HepG2 (cell line): Measurements from ENCODE around the gene LANCL1. TPM values are rescaled to one million over a fixed set of nuclear protein-coding genes. Genes with fewer than 3 reads are reported as not detected.

Experiments used
- ATAC-seq: fragments of 200-7000 bp; cut with Tn5 transposase; 3 replicates; pipeline ENCODE4 v1.9.1; 2020; ENCODE audit warnings: mild to moderate bottlenecking, moderate library complexity
- BruUV-seq: library from RNA; stranded (reverse); fragments of 400-500 nt; replicated peaks from 2 replicates; lab custom pipeline; 2021; lab: Mats Ljungman, UMichigan
- CTCF ChIA-PET: fragments of 300-600 bp; formaldehyde crosslinking; extraction: SDS; loops from one replicate; lab custom pipeline; 2021; ENCODE audit warnings: low total read pairs, inconsistent platforms, low intra/inter-chr PET ratio; lab: Yijun Ruan, JAX
- POLR2A ChIA-PET: fragments of 350-600 bp; sonication (Branson Sonifier 250); formaldehyde crosslinking; loops from one replicate; lab custom pipeline; 2020; ENCODE audit warnings: antibody characterized with exemption, inconsistent platforms; lab: Yijun Ruan, JAX
- DNase-seq: peaks from one replicate; pipeline ENCODE4 v3.0.0-alpha.2; 2015; ENCODE audit warnings: low spot score
- FAIRE-seq: peaks from 3 replicates; lab custom pipeline; 2011; peaks lifted over from hg19 to GRCh38; lab: Jason Lieb, UNC
- H2AFZ ChIP-seq: one replicate; pipeline ENCODE4 v1.6.1; 2011; ENCODE audit warnings: low read length, inconsistent platforms
- H3K27ac ChIP-seq: fragments of 300-600 bp; 3 replicates; pipeline ENCODE4 v1.8.0; 2011; ENCODE audit warnings: mixed run types, mild to moderate bottlenecking, mixed read lengths, low read length, inconsistent platforms; ENCODE audit not compliant: insufficient read depth; ENCODE audit errors: extremely low read length
- H3K27me3 ChIP-seq, 2 experiments: fragments of 200-600 bp in 1 of 2; 2 replicates in 1 of 2; 3 replicates in 1 of 2; pipeline versions ENCODE4 v1.6.0 to v1.8.0; 2011; ENCODE audit warnings: low read length in 2 of 2, mild to moderate bottlenecking in 2 of 2, moderate library complexity in 2 of 2, inconsistent platforms in 1 of 2; ENCODE audit not compliant: insufficient read depth in 2 of 2, control insufficient read depth in 1 of 2
- H3K36me3 ChIP-seq, 2 experiments: fragments of 200-600 bp in 1 of 2; replicated peaks in 1 of 2; 2 replicates in 1 of 2; 3 replicates in 1 of 2; pipeline versions ENCODE4 v1.5.1 to v1.8.0; 2011; ENCODE audit warnings: low read length in 2 of 2, inconsistent platforms in 1 of 2; ENCODE audit not compliant: insufficient read depth in 2 of 2, control insufficient read depth in 1 of 2
- H3K4me1 ChIP-seq: 2 replicates; pipeline ENCODE4 v1.5.1; 2012; ENCODE audit warnings: low read length, inconsistent platforms; ENCODE audit not compliant: insufficient read depth
- H3K4me2 ChIP-seq: 2 replicates; pipeline ENCODE4 v1.6.0; 2011; ENCODE audit warnings: low read depth, low read length, inconsistent platforms
- H3K4me3 ChIP-seq, 3 experiments: fragments of 200-600 bp in 1 of 3; sonication (generic), shearing (Covaris generic) in 1 of 3; replicated peaks in 1 of 3; 2 replicates each; pipeline ENCODE4 v1.5.1; 2011 to 2016; ENCODE audit warnings: low read length in 3 of 3, inconsistent platforms in 2 of 3, low read depth in 2 of 3, mild to moderate bottlenecking in 2 of 3, control low read depth in 1 of 3, mixed read lengths in 1 of 3; ENCODE audit not compliant: insufficient read depth in 1 of 3
- H3K79me2 ChIP-seq: one replicate; pipeline ENCODE4 v1.6.1; 2011; ENCODE audit warnings: low read length, inconsistent platforms; ENCODE audit not compliant: insufficient read depth
- H3K9ac ChIP-seq: 2 replicates; pipeline ENCODE4 v1.6.0; 2011; ENCODE audit warnings: mild to moderate bottlenecking, low read depth, low read length, inconsistent platforms; ENCODE audit not compliant: insufficient read depth
- H3K9me3 ChIP-seq: 2 replicates; pipeline ENCODE4 v1.5.1; 2012; ENCODE audit warnings: mild to moderate bottlenecking, low read length
- H4K20me1 ChIP-seq: 2 replicates; pipeline ENCODE4 v1.6.0; 2011; ENCODE audit warnings: inconsistent platforms, mild to moderate bottlenecking, low read length, moderate library complexity; ENCODE audit not compliant: insufficient read depth
- ATF1 ChIP-seq: IDR thresholded peaks from 2 replicates; pipeline ENCODE4 v1.6.1; 2016; ENCODE audit warnings: mild to moderate bottlenecking, control low read depth
- ATF7 ChIP-seq, 2 experiments: fragments of 450-650 bp in 1 of 2; sonication (generic) in 1 of 2; formaldehyde crosslinking in 1 of 2; IDR thresholded peaks; 2 replicates each; pipeline versions ENCODE4 v1.4.0 to v1.6.1; 2016 to 2020; ENCODE audit warnings: antibody characterized with exemption in 1 of 2, mild to moderate bottlenecking in 1 of 2, missing genetic modification reagents in 1 of 2
- CREBL2 ChIP-seq: sonication (generic); formaldehyde crosslinking; IDR thresholded peaks from 2 replicates; pipeline ENCODE4 v1.8.1; 2023; ENCODE audit warnings: missing genetic modification reagents, mild to moderate bottlenecking, borderline replicate concordance
- CSRNP2 ChIP-seq: sonication (generic); formaldehyde crosslinking; conservative IDR thresholded peaks from 2 replicates; pipeline ENCODE4 v1.8.0; 2022; ENCODE audit warnings: low read depth, missing genetic modification reagents
- DPF2 ChIP-seq: sonication (generic); formaldehyde crosslinking; IDR thresholded peaks from 2 replicates; pipeline ENCODE4 v1.4.0; 2020; ENCODE audit warnings: mild to moderate bottlenecking, low read depth, missing genetic modification reagents, borderline replicate concordance
- ELF3 ChIP-seq: IDR thresholded peaks from 2 replicates; pipeline ENCODE4 v1.6.1; 2016; ENCODE audit warnings: missing genetic modification reagents, missing compliant biosample characterization
- FIP1L1 ChIP-seq: fragments of 200-400 bp; formaldehyde crosslinking; IDR thresholded peaks from 2 replicates; pipeline ENCODE4 v1.6.1; 2018; ENCODE audit warnings: low read depth, mild to moderate bottlenecking, low read length, moderate library complexity, borderline replicate concordance; ENCODE audit not compliant: insufficient read depth
- GPN1 ChIP-seq: sonication (generic); formaldehyde crosslinking; IDR thresholded peaks from 2 replicates; pipeline ENCODE4 v1.5.1; 2020; ENCODE audit warnings: missing genetic modification reagents, borderline replicate concordance
- PATZ1 ChIP-seq: sonication (generic); formaldehyde crosslinking; IDR thresholded peaks from 2 replicates; pipeline ENCODE4 v1.4.0; 2020; ENCODE audit warnings: missing genetic modification reagents
- PRMT3 ChIP-seq: sonication (generic); formaldehyde crosslinking; IDR thresholded peaks from 2 replicates; pipeline ENCODE4 v1.8.1; 2022; ENCODE audit warnings: low read depth, mild to moderate bottlenecking, moderate library complexity, missing genetic modification reagents, borderline replicate concordance
- SKI ChIP-seq: fragments of 450-650 bp; IDR thresholded peaks from one replicate; pipeline ENCODE4 v1.6.1; 2018; ENCODE audit warnings: mild to moderate bottlenecking; ENCODE audit not compliant: partially characterized antibody
- ZBTB8A ChIP-seq: sonication (generic); formaldehyde crosslinking; IDR thresholded peaks from 2 replicates; pipeline ENCODE4 v1.4.0; 2020; ENCODE audit warnings: mild to moderate bottlenecking, low read depth, missing genetic modification reagents, borderline replicate concordance
- ZNF639 ChIP-seq: conservative IDR thresholded peaks from 2 replicates; pipeline ENCODE4 v1.6.1; 2018; ENCODE audit warnings: missing genetic modification reagents
- ZNF672 ChIP-seq: sonication (generic); formaldehyde crosslinking; IDR thresholded peaks from 2 replicates; pipeline ENCODE4 v1.8.1; 2022; ENCODE audit warnings: missing genetic modification reagents
- WGBS: methylation state at CpG from one replicate; pipeline ENCODE4 v1.1.6; 2017; ENCODE audit warnings: low lambda C conversion rate; 5-methylcytosine and 5-hydroxymethylcytosine counted together
- in situ Hi-C: cut with HindIII; loops from 2 replicates; pipeline ENCODE4 v1.10.0; 2017; ENCODE audit warnings: low pct_unique_long_range_greater_than_20kb; ENCODE audit not compliant: extremely low pct_ligation_motif_present
- intact Hi-C: fragments of 100-400 bp; cut with micrococcal nuclease; formaldehyde crosslinking; loops from one replicate; pipeline ENCODE4 v1.10.0; 2022; ENCODE audit not compliant: unreplicated experiment
- polyA plus RNA-seq, 8 experiments: library from polyadenylated mRNA; depleted of rRNA in 3 of 8; stranded (reverse) in 7 of 8; unstranded in 1 of 8; fragments of >200 nt; fragmentation: Illumina TruSeq in 4 of 8; extraction: Trizol in 4 of 8; gene quantifications; 2 replicates each; pipeline versions ENCODE4 v1.2.1 to v1.2.3, GENCODE V29; 2011 to 2016; ENCODE audit warnings: low read depth in 4 of 8, missing spikeins in 1 of 8, mixed read lengths in 1 of 8; ENCODE audit not compliant: insufficient read depth in 1 of 8
- total RNA-seq, 5 experiments: library from RNA; depleted of rRNA; stranded (reverse); fragments of >200 nt; fragmentation: Illumina TruSeq; extraction: Trizol; gene quantifications; 2 replicates each; pipeline ENCODE4 v1.2.3, GENCODE V29; 2016; ENCODE audit warnings: low read depth in 1 of 5

LANCL1 gene
- total and polyA plus RNA-seq, 2 of the 13 experiments (the other 11 are each of a cell fraction or from before 2014, with no cell fraction given) = 53.5 to 67.7 TPM

- H3K4me1 ChIP-seq = no peaks in the 10 kb centered on the region
- H4K20me1 ChIP-seq = no peaks in the 10 kb centered on the region
- peaks cover 11 to 40% of the 10 kb centered on the region in 2 experiments for H3K36me3 ChIP-seq
- H3K9ac ChIP-seq = no peak overlapping the region
- ChIA-PET POLR2A (no interaction called here), CTCF (no interaction called here)
- no peak overlapping the region for H2AFZ ChIP-seq
- no peak for DNase-seq
- H3K9me3 ChIP-seq = no peaks in the 10 kb centered on the region
- ATAC-seq = no peak
- H3K27ac ChIP-seq = no peak overlapping the region
- 96% methylated on average over 5 of the region's 5 CpGs for WGBS
- no peaks in the 10 kb centered on the region for H3K79me2 ChIP-seq
- H3K4me3 ChIP-seq = no peak overlapping the region
- intact Hi-C loops (no loop called here), in situ Hi-C loops (no loop called here)
- no peak overlapping the region for H3K4me2 ChIP-seq
- FAIRE-seq = no peak
- BruUV-seq = no TSS peak
- no peaks in the 10 kb centered on the region for H3K27me3 ChIP-seq
- no peak for TF ChIP-seq SKI
- TF ChIP-seq CREBL2 (CRISPR knock-in tag) = no peak
- no peak for TF ChIP-seq GPN1 (CRISPR knock-in tag)
- no peak for TF ChIP-seq ZNF672 (CRISPR knock-in tag)
- TF ChIP-seq ATF1 (CRISPR knock-in tag) = no peak
- TF ChIP-seq PRMT3 (CRISPR knock-in tag) = no peak
These were observed 16.7 kb downstream of the LANCL1 start for GRCh38 chr2:210459880-210460279.

- no peak for FAIRE-seq
- Histone ChIP-seq H3K4me2 (no peak overlapping the region), H3K27ac (no peak overlapping the region), H4K20me1 (no peaks in the 10 kb centered on the region), H3K27me3 (no peaks in the 10 kb centered on the region), H3K36me3 (peaks cover 11 to 44% of the 10 kb centered on the region in 2 experiments), H3K79me2 (no peaks in the 10 kb centered on the region), H2AFZ (no peak overlapping the region), H3K9me3 (no peaks in the 10 kb centered on the region), H3K4me3 (no peak overlapping the region), H3K9ac (no peak overlapping the region), H3K4me1 (no peaks in the 10 kb centered on the region)
- intact Hi-C loops (no loop called here), in situ Hi-C loops (no loop called here)
- 98% methylated on average over 3 of the region's 3 CpGs for WGBS
- BruUV-seq = no TSS peak
- ATAC-seq = no peak
- ChIA-PET POLR2A (no interaction called here), CTCF (no interaction called here)
- no peak for DNase-seq
- TF ChIP-seq CSRNP2 (CRISPR knock-in tag) (no peak), ZNF639 (CRISPR knock-in tag) (no peak), ZBTB8A (no peak), ELF3 (CRISPR knock-in tag) (no peak), FIP1L1 (no peak), ATF7 (IDR thresholded peaks at IDR 0.05) (no peak), ATF7 (CRISPR knock-in tag; IDR thresholded peaks at IDR 0.05) (no peak), PATZ1 (CRISPR knock-in tag) (no peak), DPF2 (CRISPR knock-in tag) (no peak)
These were observed 17.2 kb downstream of the LANCL1 start for GRCh38 chr2:210459407-210459806.
